H9 (cell line): Measurements from ENCODE around the gene BMPR1A. TPM values are rescaled to one million over a fixed set of nuclear protein-coding genes. Genes with fewer than 3 reads are reported as not detected.
A peak's percentile ranks its signal among the peaks of the same experiment; 100 is the strongest.

ENCODE experiments used
- DNase-seq: peaks from one replicate; pipeline ENCODE4 v3.0.0-alpha.2; 2017
- H2AFZ ChIP-seq: one replicate; pipeline ENCODE4 v1.6.1; 2013; ENCODE audit warnings: mild to moderate bottlenecking, low read length, control low read depth, moderate library complexity
- H2AK5ac ChIP-seq: 2 replicates; pipeline ENCODE4 v1.6.1; 2013; ENCODE audit warnings: low read length, control low read depth, mixed read lengths; ENCODE audit not compliant: insufficient read length
- H2BK120ac ChIP-seq: one replicate; pipeline ENCODE4 v1.6.1; 2013; ENCODE audit warnings: low read depth, mild to moderate bottlenecking, low read length, control low read depth, inconsistent platforms; ENCODE audit not compliant: poor library complexity, severe bottlenecking
- H2BK12ac ChIP-seq: 2 replicates; pipeline ENCODE4 v1.6.1; 2013; ENCODE audit warnings: low read length, control low read depth, mixed read lengths, low read depth; ENCODE audit not compliant: insufficient read length
- H2BK15ac ChIP-seq: 2 replicates; pipeline ENCODE4 v1.6.1; 2013; ENCODE audit warnings: low read depth, low read length, control low read depth
- H2BK20ac ChIP-seq: one replicate; pipeline ENCODE4 v1.6.1; 2013; ENCODE audit warnings: low read depth, mild to moderate bottlenecking, low read length, control low read depth, inconsistent platforms; ENCODE audit not compliant: poor library complexity, severe bottlenecking
- H2BK5ac ChIP-seq: 2 replicates; pipeline ENCODE4 v1.6.1; 2013; ENCODE audit warnings: low read length, control low read depth, mixed read lengths; ENCODE audit not compliant: insufficient read length
- H3K14ac ChIP-seq: 2 replicates; pipeline ENCODE4 v1.6.1; 2013; ENCODE audit warnings: low read length, control low read depth; ENCODE audit not compliant: insufficient read depth
- H3K18ac ChIP-seq: 2 replicates; pipeline ENCODE4 v1.6.1; 2013; ENCODE audit warnings: low read depth, mild to moderate bottlenecking, mixed read lengths, low read length, control low read depth; ENCODE audit not compliant: insufficient read length
- H3K23ac ChIP-seq: 2 replicates; pipeline ENCODE4 v1.6.1; 2013; ENCODE audit warnings: low read length, control low read depth, mixed read lengths, low read depth; ENCODE audit not compliant: insufficient read length
- H3K23me2 ChIP-seq: 2 replicates; pipeline ENCODE4 v1.6.1; 2013; ENCODE audit warnings: low read depth, mild to moderate bottlenecking, mixed read lengths, low read length, control low read depth; ENCODE audit not compliant: insufficient read length, poor library complexity, severe bottlenecking
- H3K27ac ChIP-seq: 2 replicates; pipeline ENCODE4 v1.5.1; 2013; ENCODE audit warnings: low read length, control low read depth, mixed read lengths, low read depth; ENCODE audit not compliant: insufficient read length
- H3K27me3 ChIP-seq: 2 replicates; pipeline ENCODE4 v1.6.1; 2013; ENCODE audit warnings: low read length, control low read depth, inconsistent platforms; ENCODE audit not compliant: insufficient read depth
- H3K4ac ChIP-seq: 2 replicates; pipeline ENCODE4 v1.6.1; 2013; ENCODE audit warnings: low read depth, mild to moderate bottlenecking, control low read depth, inconsistent platforms, low read length, moderate library complexity
- H3K4me1 ChIP-seq: 2 replicates; pipeline ENCODE4 v1.6.1; 2013; ENCODE audit warnings: low read length, control low read depth, inconsistent platforms; ENCODE audit not compliant: insufficient read depth
- H3K4me2 ChIP-seq: 2 replicates; pipeline ENCODE4 v1.6.1; 2013; ENCODE audit warnings: low read length, control low read depth, mixed read lengths; ENCODE audit not compliant: insufficient read length, insufficient read depth
- H3K56ac ChIP-seq: 2 replicates; pipeline ENCODE4 v1.6.1; 2013; ENCODE audit warnings: low read depth, mild to moderate bottlenecking, mixed read lengths, low read length, control low read depth; ENCODE audit not compliant: insufficient read length
- H3K79me1 ChIP-seq: 2 replicates; pipeline ENCODE4 v1.6.1; 2013; ENCODE audit warnings: low read depth, mild to moderate bottlenecking, moderate library complexity, low read length, control low read depth, inconsistent platforms; ENCODE audit not compliant: insufficient read depth, poor library complexity, severe bottlenecking
- H3K79me2 ChIP-seq: 2 replicates; pipeline ENCODE4 v1.6.1; 2013; ENCODE audit warnings: low read length, control low read depth, inconsistent platforms; ENCODE audit not compliant: insufficient read depth
- H3K9ac ChIP-seq: 2 replicates; pipeline ENCODE4 v1.6.1; 2013; ENCODE audit warnings: low read length, control low read depth, mixed read lengths; ENCODE audit not compliant: insufficient read length; ENCODE audit errors: extremely low read depth
- H3K9me3 ChIP-seq: one replicate; pipeline ENCODE4 v1.6.1; 2013; ENCODE audit warnings: low read depth, low read length, inconsistent platforms; ENCODE audit not compliant: control insufficient read depth
- H3T11ph ChIP-seq: one replicate; pipeline ENCODE4 v1.6.1; 2013; ENCODE audit warnings: mild to moderate bottlenecking, low read length, control low read depth, inconsistent platforms
- H4K20me1 ChIP-seq: one replicate; pipeline ENCODE4 v1.6.1; 2013; ENCODE audit not compliant: control insufficient read depth, insufficient read length, insufficient read depth
- H4K5ac ChIP-seq: 2 replicates; pipeline ENCODE4 v1.6.1; 2013; ENCODE audit warnings: low read depth, mild to moderate bottlenecking, mixed read lengths, low read length, control low read depth; ENCODE audit not compliant: insufficient read length
- H4K8ac ChIP-seq: replicated peaks from 2 replicates; pipeline ENCODE4 v1.6.1; 2013; ENCODE audit warnings: low read length, control low read depth, mixed read lengths, low read depth; ENCODE audit not compliant: insufficient read length
- H4K91ac ChIP-seq: 2 replicates; pipeline ENCODE4 v1.6.1; 2013; ENCODE audit warnings: low read depth, mild to moderate bottlenecking, moderate library complexity, mixed read lengths, low read length, control low read depth; ENCODE audit not compliant: insufficient read length
- H3K27ac Mint-ChIP-seq, 3 experiments: 2 replicates in 2 of 3; 3 replicates in 1 of 3; pipeline ENCODE4 v1.8.0; 2020 to 2021; ENCODE audit warnings: mixed read lengths in 3 of 3, mild to moderate bottlenecking in 1 of 3, moderate library complexity in 1 of 3
- H3K27me3 Mint-ChIP-seq: 2 replicates; pipeline ENCODE4 v1.8.0; 2021; ENCODE audit warnings: low read depth, mild to moderate bottlenecking, moderate library complexity, mixed read lengths
- H3K36me3 Mint-ChIP-seq, 3 experiments: 2 replicates in 2 of 3; 3 replicates in 1 of 3; pipeline ENCODE4 v1.8.0; 2020 to 2021; ENCODE audit warnings: low read depth in 3 of 3, mixed read lengths in 3 of 3; ENCODE audit not compliant: insufficient read depth in 1 of 3
- H3K4me1 Mint-ChIP-seq, 2 experiments: 2 replicates each; pipeline ENCODE4 v1.8.0; 2020; ENCODE audit warnings: mixed read lengths in 2 of 2
- H3K4me3 Mint-ChIP-seq, 2 experiments: 2 replicates in 1 of 2; 3 replicates in 1 of 2; pipeline ENCODE4 v1.8.0; 2020 to 2021; ENCODE audit warnings: mild to moderate bottlenecking in 2 of 2, mixed read lengths in 2 of 2, moderate library complexity in 1 of 2
- H3K9me3 Mint-ChIP-seq, 2 experiments: 2 replicates in 1 of 2; 3 replicates in 1 of 2; pipeline ENCODE4 v1.8.0; 2020; ENCODE audit warnings: mild to moderate bottlenecking in 2 of 2, mixed read lengths in 2 of 2, moderate library complexity in 1 of 2
- WGBS: extraction: QIAGEN DNeasy Blood & Tissue Kit; methylation state at CpG from one replicate; pipeline ENCODE4 v1.1.7; 2013; ENCODE audit warnings: missing lambda C conversion rate, low lambda C conversion rate, mixed read lengths; ENCODE audit not compliant: insufficient read length; ENCODE audit errors: extremely low coverage; 5-methylcytosine and 5-hydroxymethylcytosine counted together
- total RNA-seq: library from RNA; stranded (reverse); gene quantifications from 2 replicates; pipeline ENCODE4 v1.2.1, GENCODE V29; 2021
- TF ChIP-seq, protein P1 (sequence below): fragments of 200-600 bp; sonication (generic); conservative IDR thresholded peaks from 3 replicates; pipeline ENCODE4 v1.8.0; 2021; ENCODE audit warnings: antibody characterized with exemption, mild to moderate bottlenecking

The BMPR1A gene
- total RNA-seq, 1 experiment from 2014 or later = 138 TPM

DNA sequence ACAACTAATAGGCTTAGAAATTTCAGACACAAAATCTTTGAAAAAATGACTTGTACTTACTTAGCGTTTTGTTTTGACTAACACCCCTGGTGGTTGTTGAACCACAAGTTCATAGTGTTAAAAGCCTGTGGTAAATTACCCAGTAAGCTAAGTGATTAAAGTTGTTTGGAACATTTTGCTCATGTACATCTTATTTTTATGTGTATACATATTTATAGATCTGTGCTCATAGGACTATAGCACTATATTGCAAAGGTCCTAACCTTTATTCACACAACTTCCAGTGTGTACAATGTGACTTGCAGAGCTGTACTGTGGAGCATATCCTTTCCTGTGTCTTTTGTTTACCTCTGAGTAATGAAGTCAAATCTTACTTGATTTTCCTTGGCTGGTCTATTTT, 79.6 kb downstream of the BMPR1A start:
- no peak overlapping the region for H2BK15ac ChIP-seq
- H2BK20ac ChIP-seq = no peak overlapping the region
- H3T11ph ChIP-seq = no peak overlapping the region
- peak overlapping the region in 2 of 3 experiments; percentile 66 to 86; a peak in 2 of 7 replicates for H3K27ac Mint-ChIP-seq
- peaks cover 11% of the 10 kb centered on the region for H3K79me1 ChIP-seq
- H2BK5ac ChIP-seq = no peak overlapping the region
- no peak overlapping the region for H3K23ac ChIP-seq
- peaks cover 0 to 15% (median 4%) of the 10 kb centered on the region in 3 experiments; a peak in 2 of 7 replicates for H3K36me3 Mint-ChIP-seq
- no peak overlapping the region for H3K18ac ChIP-seq
- H3K9ac ChIP-seq = no peak overlapping the region
- no peak overlapping the region for H4K91ac ChIP-seq
- no peak overlapping the region for H4K5ac ChIP-seq
- no peak overlapping the region for H2BK12ac ChIP-seq
- no peak overlapping the region for H3K4me3 Mint-ChIP-seq
- H3K9me3 Mint-ChIP-seq = no peaks in the 10 kb centered on the region
- H2BK120ac ChIP-seq = no peak overlapping the region
- no peak overlapping the region for H3K27ac ChIP-seq
- peaks cover 40% of the 10 kb centered on the region; the same call in 1 of the 2 replicates for H3K79me2 ChIP-seq
- no peaks in the 10 kb centered on the region for H3K27me3 Mint-ChIP-seq
- no peak overlapping the region for H3K14ac ChIP-seq
- no peak overlapping the region for H3K4me2 ChIP-seq
- TF ChIP-seq, protein P1, sequence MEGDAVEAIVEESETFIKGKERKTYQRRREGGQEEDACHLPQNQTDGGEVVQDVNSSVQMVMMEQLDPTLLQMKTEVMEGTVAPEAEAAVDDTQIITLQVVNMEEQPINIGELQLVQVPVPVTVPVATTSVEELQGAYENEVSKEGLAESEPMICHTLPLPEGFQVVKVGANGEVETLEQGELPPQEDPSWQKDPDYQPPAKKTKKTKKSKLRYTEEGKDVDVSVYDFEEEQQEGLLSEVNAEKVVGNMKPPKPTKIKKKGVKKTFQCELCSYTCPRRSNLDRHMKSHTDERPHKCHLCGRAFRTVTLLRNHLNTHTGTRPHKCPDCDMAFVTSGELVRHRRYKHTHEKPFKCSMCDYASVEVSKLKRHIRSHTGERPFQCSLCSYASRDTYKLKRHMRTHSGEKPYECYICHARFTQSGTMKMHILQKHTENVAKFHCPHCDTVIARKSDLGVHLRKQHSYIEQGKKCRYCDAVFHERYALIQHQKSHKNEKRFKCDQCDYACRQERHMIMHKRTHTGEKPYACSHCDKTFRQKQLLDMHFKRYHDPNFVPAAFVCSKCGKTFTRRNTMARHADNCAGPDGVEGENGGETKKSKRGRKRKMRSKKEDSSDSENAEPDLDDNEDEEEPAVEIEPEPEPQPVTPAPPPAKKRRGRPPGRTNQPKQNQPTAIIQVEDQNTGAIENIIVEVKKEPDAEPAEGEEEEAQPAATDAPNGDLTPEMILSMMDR = no peak
- peaks cover 52 to 55% of the 10 kb centered on the region in 2 experiments for H3K4me1 Mint-ChIP-seq
- H2AFZ ChIP-seq = no peak overlapping the region
- no peak overlapping the region for H2AK5ac ChIP-seq
- no peaks in the 10 kb centered on the region for H4K20me1 ChIP-seq
- no peak for DNase-seq
- H3K23me2 ChIP-seq = no peaks in the 10 kb centered on the region
- no peak overlapping the region for H3K56ac ChIP-seq
- H3K4ac ChIP-seq = no peak overlapping the region
- no peaks in the 10 kb centered on the region; the same call in 1 of the 2 replicates for H3K4me1 ChIP-seq
- H4K8ac ChIP-seq = no peak overlapping the region
- H3K9me3 ChIP-seq = no peaks in the 10 kb centered on the region
- no CpG with 5 or more reads among the region's 1 CpG for WGBS
- no peaks in the 10 kb centered on the region for H3K27me3 ChIP-seq
